Measurements from ENCODE around the gene UGP2.

The UGP2 gene

GRCh38 chr2:63841254-63842022 is at the start of gene UGP2:
Gene UGP2 (plus strand): TSS chr2:63841896. CDS start chr2:63842186, 290 bp downstream.
- POLR2A ChIA-PET = interaction anchor here (0.8 to 3.3 kb wide), 16 partner anchors 8 to 143 kb away, joined by 3 to 20 read pairs (median 4); no protein-coding TSS in a partner anchor
- CTCF ChIA-PET = interaction anchor here (3.7 kb wide), 1 partner anchor 142 kb away, joined by 12 read pairs; no protein-coding TSS in a partner anchor
- 0 out of 2 replicates have a peak, but pooled peaks have one; percentile 7 for TF ChIP-seq FOXM1 (IDR thresholded peaks at IDR 0.05; ENCODE audit: borderline replicate concordance)
- no peak for TF ChIP-seq ELF4 (IDR thresholded peaks at IDR 0.05)
- TF ChIP-seq FOXA1 (IDR thresholded peaks at IDR 0.05) = no peak
- no peak for TF ChIP-seq NFRKB (IDR thresholded peaks at IDR 0.05)
- TF ChIP-seq LEF1 (IDR thresholded peaks at IDR 0.05; ENCODE audit: borderline replicate concordance) = no peak
- 0 out of 2 replicates have a peak, but pooled peaks have one; percentile 24 for TF ChIP-seq HDGF (IDR thresholded peaks at IDR 0.05; ENCODE audit: borderline replicate concordance)
- no peak for TF ChIP-seq PKNOX1 (IDR thresholded peaks at IDR 0.05)
- no peak for TF ChIP-seq CTBP1 (IDR thresholded peaks at IDR 0.05; ENCODE audit: borderline replicate concordance)
- peak; percentile 75 for TF ChIP-seq L3MBTL2 (conservative IDR thresholded peaks at IDR 0.05)
- DNase-seq (ENCODE audit: extremely low spot score) = peak; percentile 71

GRCh38 chr2:63792530-63792929 is 49.2 kb upstream of the UGP2 start:
- ChIA-PET CTCF (no interaction called here), POLR2A (no interaction called here)
- DNase-seq (ENCODE audit: extremely low spot score) = no peak
- no peak for TF ChIP-seq SUZ12 (IDR thresholded peaks at IDR 0.05)
- no peak for TF ChIP-seq FOXK2 (IDR thresholded peaks at IDR 0.05)

GRCh38 chr2:63796366-63796765 is 45.3 kb upstream of the UGP2 start:
- POLR2A ChIA-PET = no interaction called here
- TF ChIP-seq FOXA1 (IDR thresholded peaks at IDR 0.05) (no peak), FOXK2 (IDR thresholded peaks at IDR 0.05) (no peak), SP1 (IDR thresholded peaks at IDR 0.05) (no peak), SUZ12 (IDR thresholded peaks at IDR 0.05) (no peak), ZNF384 (IDR thresholded peaks at IDR 0.05) (no peak), CTBP1 (IDR thresholded peaks at IDR 0.05; ENCODE audit: borderline replicate concordance) (no peak), TARDBP (IDR thresholded peaks at IDR 0.05) (no peak), ELF4 (IDR thresholded peaks at IDR 0.05) (no peak), NFRKB (IDR thresholded peaks at IDR 0.05) (no peak), L3MBTL2 (conservative IDR thresholded peaks at IDR 0.05) (no peak), HDGF (IDR thresholded peaks at IDR 0.05; ENCODE audit: borderline replicate concordance) (no peak), ARNT (IDR thresholded peaks at IDR 0.05) (no peak), BHLHE40 (IDR thresholded peaks at IDR 0.05; ENCODE audit: borderline replicate concordance) (no peak), PKNOX1 (IDR thresholded peaks at IDR 0.05) (no peak), LEF1 (IDR thresholded peaks at IDR 0.05; ENCODE audit: borderline replicate concordance) (no peak), FOXM1 (IDR thresholded peaks at IDR 0.05; ENCODE audit: borderline replicate concordance) (no peak)
- CTCF ChIA-PET = no interaction called here
- DNase-seq (ENCODE audit: extremely low spot score) = no peak

GRCh38 chr2:63796796-63797195 is 44.9 kb upstream of the UGP2 start:
- no peak for DNase-seq (ENCODE audit: extremely low spot score)
- ChIA-PET POLR2A (no interaction called here), CTCF (no interaction called here)
- TF ChIP-seq SP1 (IDR thresholded peaks at IDR 0.05) = no peak
- no peak for TF ChIP-seq TARDBP (IDR thresholded peaks at IDR 0.05)
- TF ChIP-seq FOXK2 (IDR thresholded peaks at IDR 0.05) = no peak
- TF ChIP-seq ARNT (IDR thresholded peaks at IDR 0.05) = no peak
- no peak for TF ChIP-seq NFRKB (IDR thresholded peaks at IDR 0.05)
- TF ChIP-seq ELF4 (IDR thresholded peaks at IDR 0.05) = no peak
- no peak for TF ChIP-seq PKNOX1 (IDR thresholded peaks at IDR 0.05)
- no peak for TF ChIP-seq SUZ12 (IDR thresholded peaks at IDR 0.05)
- no peak for TF ChIP-seq LEF1 (IDR thresholded peaks at IDR 0.05; ENCODE audit: borderline replicate concordance)
- TF ChIP-seq ZNF384 (IDR thresholded peaks at IDR 0.05) = no peak
- no peak for TF ChIP-seq FOXA1 (IDR thresholded peaks at IDR 0.05)
- no peak for TF ChIP-seq L3MBTL2 (conservative IDR thresholded peaks at IDR 0.05)
- TF ChIP-seq CTBP1 (IDR thresholded peaks at IDR 0.05; ENCODE audit: borderline replicate concordance) = no peak

GRCh38 chr2:63801455-63801854 is 40.2 kb upstream of the UGP2 start:
- ChIA-PET POLR2A (no interaction called here), CTCF (no interaction called here)
- DNase-seq (ENCODE audit: extremely low spot score) = no peak
- TF ChIP-seq LEF1 (IDR thresholded peaks at IDR 0.05; ENCODE audit: borderline replicate concordance) (no peak), NFRKB (IDR thresholded peaks at IDR 0.05) (no peak), ELF4 (IDR thresholded peaks at IDR 0.05) (no peak), BHLHE40 (IDR thresholded peaks at IDR 0.05; ENCODE audit: borderline replicate concordance) (no peak), HDGF (IDR thresholded peaks at IDR 0.05; ENCODE audit: borderline replicate concordance) (no peak), L3MBTL2 (conservative IDR thresholded peaks at IDR 0.05) (no peak), CTBP1 (IDR thresholded peaks at IDR 0.05; ENCODE audit: borderline replicate concordance) (no peak), SP1 (IDR thresholded peaks at IDR 0.05) (no peak), ARNT (IDR thresholded peaks at IDR 0.05) (no peak), PKNOX1 (IDR thresholded peaks at IDR 0.05) (no peak), FOXK2 (IDR thresholded peaks at IDR 0.05) (no peak), ZNF384 (IDR thresholded peaks at IDR 0.05) (no peak), FOXM1 (IDR thresholded peaks at IDR 0.05; ENCODE audit: borderline replicate concordance) (no peak), SUZ12 (IDR thresholded peaks at IDR 0.05) (no peak), TARDBP (IDR thresholded peaks at IDR 0.05) (no peak), FOXA1 (IDR thresholded peaks at IDR 0.05) (no peak)
